HG03571 (cell line): Measurements from ENCODE around the gene ASF1A.
"Not testable (repeated sequence)": the region's sequence is repeated elsewhere in the genome, so short reads cannot be mapped to it uniquely, and the experiment has no call there.

Experiments
- ATAC-seq: cut with Tn5 transposase; IDR thresholded peaks from one replicate; pipeline ENCODE4 v1.9.1; 2021; ENCODE audit not compliant: unreplicated experiment

Gene ASF1A

GRCh38 chr6:118893807-118894424 lies at the start of gene ASF1A:
Gene ASF1A, plus strand, starts transcription at chr6:118894152. Its CDS starts 262 bp downstream, at chr6:118894414.
- peak; percentile 70 for ATAC-seq

- ATAC-seq, result peak; percentile 26
Measured at GRCh38 chr6:118844915-118845314, 49.0 kb upstream of the ASF1A start.

- no peak for ATAC-seq
Measured at GRCh38 chr6:118853408-118853807, 40.5 kb upstream of the ASF1A start.

DNA sequence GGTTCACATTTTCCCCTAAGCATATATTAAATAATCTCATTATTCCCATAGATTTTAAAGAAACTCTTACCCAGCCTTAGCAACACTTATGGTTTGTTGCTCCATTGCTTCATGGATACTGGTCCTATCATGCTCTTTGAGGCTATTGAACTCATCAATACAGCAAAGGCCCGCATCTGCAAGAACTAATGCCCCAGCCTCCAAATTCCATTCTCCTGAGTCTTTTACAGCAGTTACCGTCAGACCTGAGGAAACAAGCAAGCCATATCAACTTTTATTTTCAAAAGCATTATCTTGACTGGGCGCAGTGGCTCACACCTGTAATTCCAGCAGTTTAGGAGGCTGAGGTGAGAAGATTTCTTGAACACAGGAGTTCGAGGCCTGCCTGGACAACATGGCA lies 37.7 kb upstream of the ASF1A start:
- no peak for ATAC-seq

- ATAC-seq, result no peak
Measured at GRCh38 chr6:118859517-118860064, 34.4 kb upstream of the ASF1A start.

GRCh38 chr6:118860363-118860762 lies 33.6 kb upstream of the ASF1A start:
- ATAC-seq, result no peak

GRCh38 chr6:118860880-118861279 lies 33.1 kb upstream of the ASF1A start:
- no peak for ATAC-seq

DNA sequence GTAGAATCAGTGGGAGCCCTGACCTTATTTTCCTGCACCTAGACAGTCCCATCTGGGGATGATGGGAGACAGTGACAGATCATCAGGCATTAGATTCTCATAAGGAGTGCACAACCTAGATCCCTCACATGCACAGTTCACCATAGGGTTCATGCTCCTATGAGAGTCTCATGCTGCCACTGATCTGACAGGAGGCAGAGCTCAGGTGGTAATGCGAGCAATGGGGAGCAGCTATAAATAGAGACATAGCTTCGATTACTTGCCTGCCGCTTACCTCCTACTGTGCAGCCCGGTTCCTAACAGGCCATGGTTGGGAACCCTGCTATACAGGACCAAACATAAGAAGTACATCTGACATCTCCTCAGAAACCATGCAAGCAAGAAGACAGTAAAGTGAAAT lies 31.5 kb upstream of the ASF1A start:
- ATAC-seq, result no peak

DNA sequence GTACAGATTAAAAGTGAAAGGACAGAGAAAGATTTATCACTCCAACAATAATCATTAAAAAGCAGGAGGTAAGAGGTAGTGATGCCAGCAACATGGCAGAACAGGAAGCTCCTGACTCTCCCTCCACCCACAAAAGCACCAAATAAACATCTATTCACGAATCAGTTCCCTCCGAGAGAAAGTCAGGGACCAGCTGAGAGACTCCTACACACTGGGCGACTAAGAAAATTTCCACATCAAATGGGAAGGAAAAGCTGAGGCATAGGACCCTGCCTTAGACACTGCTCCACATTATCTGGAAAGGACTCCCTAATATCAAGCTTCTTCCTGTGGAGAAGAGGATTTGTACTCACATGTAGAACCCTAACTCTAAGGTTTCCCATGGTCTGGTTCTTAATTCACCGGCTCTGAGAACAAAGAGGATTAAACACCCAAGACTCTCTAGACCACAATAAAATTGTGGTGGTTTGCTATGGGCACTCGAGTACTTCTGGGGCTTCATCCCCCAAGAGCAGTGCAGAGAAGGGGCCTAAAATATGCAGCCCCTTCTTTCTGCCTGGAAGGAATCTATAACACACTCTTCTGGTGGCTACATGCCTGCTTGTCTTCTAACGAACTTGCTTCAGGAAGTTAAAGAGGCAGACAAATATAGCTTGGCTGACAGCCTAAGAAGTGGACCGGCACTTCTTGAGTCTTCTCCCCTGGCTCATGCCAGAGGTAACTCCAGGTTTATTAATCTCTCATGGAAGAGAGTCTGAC lies 29.4 kb upstream of the ASF1A start:
- no peak for ATAC-seq

DNA sequence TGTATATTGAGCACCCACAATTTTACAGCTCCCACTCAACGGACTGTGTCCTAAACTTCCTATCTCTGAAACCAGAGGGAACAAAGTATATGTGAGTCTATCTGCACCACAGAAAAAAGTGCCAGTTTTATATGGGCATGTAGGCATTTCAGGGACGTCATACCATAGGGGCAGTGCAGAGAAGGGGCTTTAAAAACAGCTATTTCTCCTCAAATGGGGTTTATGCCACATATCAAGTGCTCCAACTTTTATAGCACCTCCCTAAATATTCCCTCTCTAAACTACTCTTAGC lies 28.9 kb upstream of the ASF1A start:
- no peak for ATAC-seq

DNA sequence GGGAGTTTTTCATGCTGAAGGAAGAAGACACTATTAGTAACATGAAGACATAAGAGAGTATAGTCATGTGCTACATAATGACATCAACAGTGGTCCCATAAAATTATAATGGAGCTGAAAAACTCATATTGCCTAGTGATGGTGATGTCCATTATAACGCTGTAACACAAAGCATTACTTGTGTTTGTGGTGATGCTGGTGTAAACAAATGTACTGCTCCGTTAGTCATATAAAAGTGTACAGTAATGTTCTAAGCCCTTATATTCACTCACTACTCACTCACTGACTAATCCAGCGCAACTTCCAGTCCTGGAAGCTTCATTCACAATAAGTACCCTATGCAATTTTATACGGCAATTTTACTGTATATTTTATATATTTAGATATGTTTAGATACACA lies 26.8 kb upstream of the ASF1A start:
- no peak for ATAC-seq

- ATAC-seq, result not testable (repeated sequence)
Measured at GRCh38 chr6:118868901-118869300, 25.1 kb upstream of the ASF1A start.

GRCh38 chr6:118869350-118869749 lies 24.6 kb upstream of the ASF1A start:
- no peak for ATAC-seq

DNA sequence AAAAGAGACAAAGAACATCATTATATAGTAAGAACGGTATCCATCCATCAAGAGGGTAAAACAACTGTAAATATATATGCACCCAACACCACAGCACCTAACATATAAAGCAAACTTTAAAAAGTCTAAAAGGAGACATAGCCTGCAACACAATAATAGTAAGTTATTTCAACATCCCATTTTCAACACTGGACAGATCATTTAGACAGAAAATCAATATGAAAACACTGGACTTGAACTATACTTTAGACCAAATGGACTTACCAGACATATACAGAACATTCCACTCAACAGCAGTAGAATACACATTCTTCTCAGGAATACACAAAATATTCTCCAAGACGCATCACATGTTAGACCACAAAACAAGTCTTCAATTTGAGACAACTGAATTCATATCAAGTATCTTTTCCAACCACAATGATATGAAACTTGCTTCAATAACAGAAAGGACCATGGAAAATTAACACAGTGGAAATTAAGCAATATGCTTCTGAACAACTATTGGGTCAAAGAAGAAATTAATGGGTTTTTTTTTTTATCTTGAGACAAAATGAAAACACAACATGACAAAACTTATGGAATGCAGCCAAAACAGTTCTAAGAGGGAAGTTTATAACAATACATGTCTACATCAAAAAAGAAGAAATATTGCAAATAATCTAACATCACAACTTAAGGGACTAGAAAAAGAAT lies 23.9 kb upstream of the ASF1A start:
- no peak for ATAC-seq

- ATAC-seq, result no peak
Measured at GRCh38 chr6:118871331-118871730, 22.6 kb upstream of the ASF1A start.

- no peak for ATAC-seq
Measured at GRCh38 chr6:118872318-118872717, 21.6 kb upstream of the ASF1A start.

- ATAC-seq, result no peak
Measured at GRCh38 chr6:118872726-118873125, 21.2 kb upstream of the ASF1A start.

DNA sequence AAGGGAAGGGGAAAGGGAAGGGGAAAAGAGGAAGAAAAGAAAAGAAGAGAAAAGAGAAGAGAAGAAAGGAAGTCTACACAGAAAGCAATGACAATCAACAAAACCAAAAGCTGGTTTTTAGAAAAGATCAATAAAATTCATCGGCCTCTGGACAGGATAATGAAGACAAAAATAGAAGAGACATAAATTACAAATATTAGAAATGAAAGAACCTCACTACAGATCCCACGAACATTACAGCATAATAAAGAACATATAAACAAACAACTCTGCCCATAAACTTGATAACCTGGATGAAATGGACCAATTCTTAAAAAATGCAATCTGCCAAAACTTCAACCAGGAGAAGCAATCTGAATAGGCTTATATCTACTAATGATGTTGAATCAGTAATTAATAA lies 20.7 kb upstream of the ASF1A start:
- ATAC-seq, result no peak

GRCh38 chr6:118875672-118876071 lies 18.3 kb upstream of the ASF1A start:
- no peak for ATAC-seq

DNA sequence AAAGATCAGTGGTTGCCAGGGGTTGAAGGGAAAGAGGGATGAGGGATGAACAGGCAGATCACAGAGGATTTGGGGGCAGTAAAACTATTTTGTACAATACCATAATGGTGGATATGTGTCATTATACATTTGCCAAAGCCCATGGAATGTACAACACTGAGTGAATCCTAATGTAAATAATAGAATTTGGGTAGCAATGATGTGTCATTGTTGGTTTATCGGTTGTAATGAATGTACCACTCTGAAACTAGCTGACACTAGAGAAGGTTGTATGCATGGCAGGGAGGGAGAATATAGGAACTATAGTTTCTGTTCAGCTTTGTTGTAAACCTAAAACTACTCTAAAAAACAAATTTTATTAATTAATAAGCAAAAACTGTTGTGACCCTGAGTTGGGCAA lies 17.8 kb upstream of the ASF1A start:
- no peak for ATAC-seq

- no peak for ATAC-seq
Measured at GRCh38 chr6:118876814-118877213, 17.1 kb upstream of the ASF1A start.

GRCh38 chr6:118877806-118878205 lies 16.1 kb upstream of the ASF1A start:
- ATAC-seq, result no peak
